K562 (cell line): ENCODE measurements around the gene BUB3.

Experiments
- EP300 ChIP-seq: IDR thresholded peaks from 2 replicates; pipeline ENCODE4 v1.6.1; 2012; ENCODE audit warnings: low read length, improper control_type of control experiment
- FOSL1 ChIP-seq: fragments of 200-800 bp; sonication (Bioruptor generic); conservative IDR thresholded peaks from 2 replicates; pipeline ENCODE4 v1.6.1; 2016; ENCODE audit warnings: missing genetic modification characterization, missing compliant biosample characterization
- SP2 ChIP-seq: IDR thresholded peaks from 2 replicates; pipeline ENCODE4 v1.6.1; 2011; ENCODE audit warnings: mild to moderate bottlenecking, low read depth, low read length, moderate library complexity; ENCODE audit not compliant: poor library complexity, severe bottlenecking; ENCODE audit errors: extremely low read depth

DNA sequence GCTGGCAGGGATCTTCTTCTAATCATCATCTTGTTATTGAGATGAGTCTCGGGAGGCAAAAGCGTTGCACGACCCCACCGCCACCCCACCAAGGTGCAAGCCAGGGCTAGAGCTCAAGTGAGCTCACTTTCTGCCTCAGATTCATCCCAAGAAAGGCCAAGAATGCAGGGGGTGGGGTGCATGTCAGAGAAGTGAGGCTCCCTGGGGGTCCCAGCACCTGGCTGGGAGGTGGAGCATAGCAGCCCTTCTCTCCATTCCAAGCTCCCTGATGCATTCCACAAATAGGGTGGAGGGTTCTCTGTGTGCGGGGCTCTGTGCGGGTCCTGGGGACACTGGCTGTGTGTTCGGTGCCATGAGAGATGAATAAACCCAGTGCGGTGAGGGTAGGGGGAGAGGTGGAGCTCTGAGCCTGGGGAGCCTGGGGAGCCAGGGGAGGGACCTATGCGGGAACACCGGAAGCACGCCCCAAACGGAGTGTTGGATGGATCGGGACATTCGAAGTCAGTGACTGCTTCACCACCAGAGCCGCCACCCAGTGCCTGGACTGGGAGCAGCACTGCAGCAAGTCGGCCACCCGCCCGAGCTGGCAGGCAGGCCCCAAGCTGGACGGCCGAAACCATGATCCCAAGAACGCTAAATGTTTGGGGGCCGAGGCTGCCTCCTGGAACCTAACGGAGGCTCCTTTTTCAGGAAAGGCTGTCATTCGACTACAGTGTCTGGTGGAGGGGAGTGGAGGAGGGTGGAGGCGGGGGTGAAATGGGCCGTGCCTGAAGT lies 36.4 kb upstream of the BUB3 start:
- TF ChIP-seq SP2: no peak
- no peak for TF ChIP-seq EP300
- no peak for TF ChIP-seq FOSL1 (tag)
